Islet precursor cell (in vitro differentiated cells): ENCODE data around the gene PGA3.
"Not testable (repeated sequence)": the region's sequence is repeated elsewhere in the genome, so short reads cannot be mapped to it uniquely, and the experiment has no call there.

ENCODE experiments used
- DNase-seq: peaks from one replicate; pipeline ENCODE4 v3.0.0-alpha.2; 2018

Gene PGA3

DNA sequence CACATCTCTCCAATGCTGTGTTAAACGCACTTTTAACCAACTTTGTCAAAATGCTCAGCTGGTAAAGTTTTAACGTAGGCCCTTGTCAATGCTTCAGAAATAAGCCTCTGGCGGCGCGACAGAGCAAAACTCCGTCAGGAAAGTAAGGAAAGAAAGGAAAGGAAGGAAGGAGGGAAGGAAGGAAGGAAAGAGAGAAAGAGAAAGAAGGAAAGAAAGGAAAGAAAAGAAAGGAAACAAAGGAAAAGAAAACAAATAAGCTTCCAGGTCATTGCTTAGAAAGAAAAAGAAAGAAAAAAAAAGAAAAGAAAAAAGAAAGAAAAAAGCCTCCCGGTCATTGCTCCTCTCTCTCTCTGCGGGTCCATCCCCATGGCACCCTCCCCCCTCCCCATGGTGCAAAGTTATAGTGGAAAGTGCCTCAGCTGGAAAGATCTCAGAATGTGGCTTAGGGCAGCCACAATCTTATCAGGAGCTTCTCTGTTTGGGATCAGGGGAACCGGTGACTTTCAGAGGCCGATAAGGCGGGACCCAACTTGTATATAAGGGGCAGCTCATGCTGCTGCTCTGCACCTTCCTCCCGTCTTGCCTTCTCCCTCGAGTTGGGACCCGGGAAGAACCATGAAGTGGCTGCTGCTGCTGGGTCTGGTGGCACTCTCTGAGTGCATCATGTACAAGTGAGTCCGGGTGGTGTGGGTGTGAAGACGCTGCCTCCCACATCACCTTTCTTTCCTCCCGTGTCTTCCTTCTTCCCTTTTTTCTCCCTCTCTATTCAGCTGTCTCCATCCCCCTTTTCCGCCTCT is at the start of gene PGA3:
PGA3 (plus strand) TSS at position 566 of the 797 bp plus-strand sequence; CDS start at position 616, 50 bp downstream.
- not testable (repeated sequence) for DNase-seq

DNA sequence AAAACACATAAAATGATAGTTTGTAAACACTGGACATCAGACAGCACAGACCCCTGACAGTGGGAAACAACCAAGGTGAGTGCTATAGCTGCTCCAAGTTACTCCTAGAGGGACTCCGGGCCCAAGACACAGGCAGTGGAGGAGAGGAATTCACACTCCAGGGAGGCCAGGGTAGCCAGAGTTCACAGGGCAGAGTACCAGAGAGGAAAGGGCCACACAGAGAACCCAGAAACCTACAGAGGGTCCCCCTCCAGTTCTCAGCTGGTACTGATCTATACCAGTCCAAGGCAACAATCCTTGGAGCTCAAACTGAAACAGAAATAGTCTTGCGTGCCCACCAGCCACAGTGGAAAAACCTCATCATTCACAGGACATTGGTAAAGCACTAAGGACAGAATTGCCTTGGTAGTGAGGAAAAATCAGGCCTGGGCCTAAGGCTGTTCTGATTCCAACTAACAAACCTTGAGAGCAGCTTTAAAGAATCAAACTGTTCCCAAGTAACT is 49.7 kb upstream of the PGA3 start:
- DNase-seq, result peak; percentile 76

DNA sequence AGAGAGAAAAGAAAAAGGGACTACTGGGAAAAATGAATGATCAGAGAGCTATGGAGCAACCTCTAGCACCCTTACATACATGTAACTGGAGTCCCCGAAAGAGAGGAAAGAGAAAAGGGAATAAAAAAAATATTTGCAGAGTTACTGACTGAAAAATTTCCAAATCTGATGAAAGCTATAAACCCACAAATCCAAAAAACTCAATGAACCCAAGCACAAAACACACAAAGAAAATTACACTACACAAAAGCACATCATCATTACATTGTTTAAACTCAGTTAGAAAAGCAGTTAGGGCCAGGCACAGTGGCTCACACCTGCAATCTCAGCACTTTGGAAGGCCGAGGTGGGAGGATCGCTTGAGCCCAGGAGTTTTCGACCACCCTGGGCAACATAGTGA is 48.8 kb upstream of the PGA3 start:
- DNase-seq, result no peak

DNA sequence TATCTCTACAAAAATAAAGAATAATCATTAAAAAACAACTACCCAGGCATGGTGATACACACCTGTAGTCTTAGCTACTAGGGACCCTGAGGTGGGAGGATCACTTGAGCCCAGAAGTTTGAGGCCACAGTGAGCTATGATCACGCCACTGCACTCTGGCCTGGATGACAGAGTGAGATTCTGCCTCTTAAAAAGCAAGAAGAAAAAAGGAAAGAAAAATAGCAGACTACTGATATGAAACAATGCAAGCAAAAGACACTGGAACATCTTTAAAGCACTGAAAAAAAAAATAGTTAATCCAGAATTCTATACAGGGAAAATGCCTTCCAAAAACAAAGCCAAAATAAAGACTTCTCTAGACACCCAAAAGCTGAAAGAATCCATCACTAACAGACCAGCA is 48.0 kb upstream of the PGA3 start:
- DNase-seq, result no peak

DNA sequence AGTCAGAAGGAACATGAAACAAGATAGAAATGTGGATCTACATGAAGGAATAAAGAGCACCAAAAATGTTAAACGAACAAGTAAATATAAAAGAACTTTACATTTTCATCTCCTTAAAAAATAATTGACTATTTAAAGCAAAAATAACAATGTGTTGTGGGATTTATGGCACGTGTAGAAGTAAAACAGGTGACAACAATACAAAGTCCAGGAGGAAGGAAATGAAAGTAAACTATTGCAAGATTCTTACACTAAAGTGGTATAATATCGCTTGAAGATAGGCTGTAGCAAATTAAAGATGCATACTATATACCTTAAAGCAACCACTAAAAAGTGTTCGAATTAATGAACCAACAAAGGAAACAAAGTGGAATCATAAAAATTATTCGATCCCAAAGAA is 47.6 kb upstream of the PGA3 start:
- DNase-seq, result no peak

DNA sequence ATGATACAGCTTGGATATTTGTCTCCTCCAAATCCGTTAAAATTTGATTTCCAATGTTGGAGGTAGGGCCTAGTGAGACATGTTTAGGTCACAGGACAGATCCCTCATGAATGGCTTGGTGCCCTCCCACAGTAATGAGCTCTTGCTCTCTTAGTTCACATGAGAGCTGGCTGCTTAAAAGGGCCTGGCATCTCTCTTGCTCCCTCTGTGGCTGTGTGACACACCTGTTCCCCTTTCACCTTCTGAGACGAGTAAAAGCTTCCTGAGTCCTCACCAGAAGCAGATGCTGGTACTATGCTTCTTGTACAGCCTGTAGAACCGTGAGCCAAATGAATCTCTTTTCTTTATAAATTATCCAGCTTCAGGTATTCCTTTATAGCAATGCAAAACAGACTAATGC is 45.6 kb upstream of the PGA3 start:
- no peak for DNase-seq

DNA sequence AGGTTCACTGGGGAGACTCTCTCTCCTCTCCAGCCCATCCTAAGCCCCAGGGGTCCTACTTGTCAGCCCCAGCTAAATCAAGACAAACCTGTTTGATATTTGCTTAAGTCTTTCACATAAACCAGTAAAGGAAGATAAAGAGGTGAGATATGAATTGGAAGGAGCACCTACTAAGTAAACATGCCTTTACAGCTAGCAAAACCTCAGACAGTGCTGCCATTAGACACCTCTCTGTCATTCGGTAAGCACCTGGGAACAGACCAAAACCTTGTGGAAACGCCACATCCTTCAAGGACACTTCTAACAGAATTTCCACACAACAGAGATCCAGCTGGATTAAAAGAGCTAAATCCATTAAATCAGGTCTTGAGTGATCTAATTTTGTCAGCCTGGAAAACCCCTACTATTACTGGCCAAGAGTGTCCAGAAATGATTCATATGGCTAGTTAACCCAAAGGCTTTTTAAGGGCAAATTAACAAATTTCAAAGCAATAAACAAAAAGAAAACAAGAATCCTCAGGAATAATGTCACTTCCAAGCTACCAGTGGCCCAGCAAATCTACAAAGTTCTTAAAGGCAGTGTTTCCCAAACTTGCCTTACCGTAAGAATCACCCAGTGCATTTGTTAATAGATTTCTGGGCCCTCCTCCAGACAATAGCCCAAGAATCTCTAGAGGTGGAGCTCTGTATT is 44.5 kb upstream of the PGA3 start:
- no peak for DNase-seq

DNA sequence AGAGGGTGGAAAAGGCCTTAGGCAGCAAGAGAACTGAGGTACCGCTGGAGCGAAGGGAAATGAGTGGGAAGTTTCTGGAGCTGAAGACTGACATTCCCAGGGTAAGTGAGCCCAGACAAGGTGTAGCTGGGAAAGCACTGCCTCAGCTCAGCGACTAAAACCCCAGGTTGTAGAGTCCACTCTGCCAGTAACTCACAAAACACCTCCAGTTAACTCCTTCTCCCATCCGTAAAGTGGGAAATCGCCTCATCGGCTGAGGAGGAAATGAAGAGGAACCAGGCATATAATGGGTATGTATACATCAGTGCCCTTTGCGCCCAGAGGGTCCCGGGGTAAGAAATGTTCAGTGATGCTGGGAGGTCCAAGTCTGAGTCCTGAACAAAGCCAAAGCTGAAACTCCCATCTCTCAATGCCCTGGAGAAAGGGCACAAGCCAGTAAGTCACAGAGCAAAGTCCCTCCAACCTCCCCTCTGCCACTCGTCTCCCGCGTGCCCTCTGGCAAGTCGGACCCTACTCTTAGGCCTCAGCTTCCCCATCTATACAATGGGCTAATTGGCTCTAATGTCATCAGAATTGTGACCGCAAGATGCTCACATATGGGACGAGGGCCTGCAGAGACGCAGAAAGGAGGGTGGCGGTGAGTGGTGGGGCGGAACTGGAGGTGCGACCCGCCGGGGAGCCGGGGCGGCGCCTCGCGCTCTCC is 42.7 kb upstream of the PGA3 start:
- peak; percentile 72 for DNase-seq

DNA sequence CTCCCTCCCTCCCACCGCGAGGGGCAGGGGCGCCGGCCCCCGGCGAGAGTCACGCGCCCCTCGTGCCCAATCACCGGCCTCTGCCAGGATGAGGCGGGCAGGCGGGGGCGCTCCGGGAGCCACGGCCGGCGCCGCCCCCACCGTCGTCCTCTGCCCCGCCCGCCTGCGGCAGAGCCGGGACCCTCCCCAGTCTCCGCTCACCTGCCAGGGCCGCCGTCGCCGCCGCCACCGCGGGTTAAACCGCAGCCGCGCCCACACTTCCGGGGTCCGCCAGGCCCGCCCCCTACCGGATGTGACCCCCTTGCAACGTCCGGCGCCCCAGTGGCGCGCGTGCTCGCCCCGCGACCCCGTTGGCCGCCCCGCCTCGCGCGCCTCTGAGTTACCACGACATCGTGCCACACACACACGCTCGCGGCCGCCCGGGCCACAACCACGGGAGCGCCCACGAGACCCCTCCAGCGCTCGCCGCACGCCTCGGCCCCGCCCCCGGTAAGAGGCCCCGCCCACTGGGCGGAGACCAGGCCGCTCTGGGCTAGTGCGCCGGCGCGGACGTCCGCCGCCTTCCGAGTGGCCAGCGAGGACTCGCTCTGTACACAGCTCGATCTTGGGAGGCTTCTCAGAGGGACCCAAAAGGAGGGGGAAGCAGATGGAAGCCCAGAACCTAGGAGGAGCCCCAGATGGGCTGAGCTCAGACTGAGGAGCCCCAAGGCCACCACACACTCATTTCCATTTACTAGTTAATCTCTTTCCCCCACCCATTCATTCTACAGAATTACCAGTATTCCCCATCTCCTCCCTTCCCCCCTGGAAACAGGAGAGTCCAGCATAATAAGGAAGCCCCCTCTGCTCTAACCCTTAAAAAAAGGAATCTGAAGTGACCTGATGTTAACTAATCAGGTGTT is 41.9 kb upstream of the PGA3 start, which contains the start of gene VPS37C:
VPS37C (minus strand) TSS at position 237 of the 902 bp plus-strand sequence. CDS start 22,597 bp downstream, outside the sequence.
- DNase-seq, result peak; percentile 94

DNA sequence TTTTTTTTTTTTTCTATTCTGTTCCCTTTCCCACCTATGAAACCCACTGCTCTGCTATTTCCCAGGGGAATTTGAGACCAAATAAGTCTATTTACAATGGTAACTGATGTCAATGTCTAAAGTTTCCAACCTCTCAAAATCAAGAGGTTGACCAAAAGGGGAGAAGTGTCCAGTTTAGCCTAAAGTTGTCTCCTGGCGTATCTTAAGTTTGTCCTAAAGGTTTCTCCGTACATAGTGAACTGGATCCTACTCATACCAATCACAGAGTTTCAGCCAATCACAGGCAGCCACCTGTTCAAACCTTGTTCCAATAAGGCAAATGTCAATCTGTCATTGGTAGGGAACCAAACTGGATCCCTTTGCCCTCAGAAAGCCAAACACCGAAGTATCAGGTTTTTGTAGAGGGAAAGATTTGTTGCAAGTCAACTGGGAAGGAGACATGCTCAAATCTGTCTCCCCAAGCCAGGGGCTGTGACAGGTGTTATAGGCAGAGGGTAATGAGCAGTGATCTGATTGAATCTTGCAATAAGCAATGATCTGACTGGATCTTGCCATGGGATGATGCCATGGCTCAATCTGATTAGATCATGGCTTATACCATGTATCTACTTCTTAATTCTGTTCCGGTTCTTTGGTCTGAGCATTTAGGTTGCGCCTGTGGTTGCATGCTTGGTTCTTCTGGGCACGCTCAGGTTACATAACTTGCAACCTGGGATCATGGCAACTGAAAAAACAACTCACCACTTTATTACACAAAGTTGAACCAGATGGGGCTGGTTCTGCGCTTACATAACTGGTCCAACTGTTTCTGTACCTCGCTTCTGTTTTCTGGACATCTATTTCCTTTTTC is 41.0 kb upstream of the PGA3 start:
- no peak for DNase-seq

DNA sequence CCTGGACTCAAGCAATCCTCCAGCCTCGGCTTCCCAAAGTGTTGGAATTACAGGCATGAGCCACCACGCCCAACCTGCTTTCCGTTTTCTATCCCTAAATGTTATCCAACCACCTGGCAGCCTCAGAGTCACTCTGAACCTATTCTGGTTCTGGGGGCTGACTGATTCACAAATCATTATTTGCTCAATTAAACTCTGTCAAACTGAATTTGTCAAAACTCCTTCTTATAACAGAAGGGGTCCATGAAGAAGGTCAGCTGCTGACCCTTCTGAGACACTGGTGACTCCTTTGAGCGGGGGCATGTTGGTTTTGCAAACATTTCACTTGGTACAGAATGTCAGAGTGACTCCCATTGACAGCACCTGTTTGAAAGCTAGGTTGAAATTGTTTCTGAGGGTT is 40.3 kb upstream of the PGA3 start:
- DNase-seq, result no peak

DNA sequence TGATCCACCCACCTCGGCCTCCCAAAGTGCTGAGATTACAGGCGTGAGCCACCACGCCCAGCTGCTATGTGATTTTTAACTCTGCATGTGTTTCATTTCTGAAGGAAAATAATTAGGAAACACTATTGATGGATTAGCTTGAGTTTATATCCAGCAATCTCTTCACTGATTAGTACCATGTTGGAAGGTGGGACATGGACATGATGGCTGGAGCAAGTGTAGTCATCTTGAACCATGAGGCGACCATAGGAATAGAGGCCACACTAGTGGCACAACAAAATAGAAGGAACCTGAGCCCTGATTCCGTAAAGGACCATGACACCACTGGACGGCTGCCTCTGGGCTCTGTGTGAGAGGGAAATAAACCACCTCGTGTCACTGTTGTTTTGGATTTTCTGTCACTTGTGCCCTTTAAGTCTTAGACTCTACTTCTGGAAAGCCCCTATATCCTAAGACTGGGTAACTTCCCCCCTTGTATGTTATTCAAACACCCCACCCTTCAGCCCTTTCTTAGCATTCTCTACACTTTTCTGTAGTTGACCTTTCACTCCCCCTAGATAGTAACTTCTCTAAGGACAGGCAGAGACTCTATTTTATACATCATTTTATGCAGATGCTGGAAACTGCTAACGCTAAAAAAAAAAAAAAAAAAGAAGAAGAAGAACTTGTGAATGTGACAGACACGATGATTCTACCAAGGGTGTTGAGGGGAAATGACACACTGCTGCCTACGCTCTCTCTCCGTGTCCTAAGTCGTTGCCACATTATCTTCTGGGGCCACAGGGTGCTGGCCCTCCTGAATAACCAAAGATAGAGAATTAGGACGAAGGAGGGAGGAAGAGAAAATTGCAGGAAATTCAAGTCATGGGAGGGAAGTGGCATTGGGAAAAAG is 39.4 kb upstream of the PGA3 start:
- no peak for DNase-seq

DNA sequence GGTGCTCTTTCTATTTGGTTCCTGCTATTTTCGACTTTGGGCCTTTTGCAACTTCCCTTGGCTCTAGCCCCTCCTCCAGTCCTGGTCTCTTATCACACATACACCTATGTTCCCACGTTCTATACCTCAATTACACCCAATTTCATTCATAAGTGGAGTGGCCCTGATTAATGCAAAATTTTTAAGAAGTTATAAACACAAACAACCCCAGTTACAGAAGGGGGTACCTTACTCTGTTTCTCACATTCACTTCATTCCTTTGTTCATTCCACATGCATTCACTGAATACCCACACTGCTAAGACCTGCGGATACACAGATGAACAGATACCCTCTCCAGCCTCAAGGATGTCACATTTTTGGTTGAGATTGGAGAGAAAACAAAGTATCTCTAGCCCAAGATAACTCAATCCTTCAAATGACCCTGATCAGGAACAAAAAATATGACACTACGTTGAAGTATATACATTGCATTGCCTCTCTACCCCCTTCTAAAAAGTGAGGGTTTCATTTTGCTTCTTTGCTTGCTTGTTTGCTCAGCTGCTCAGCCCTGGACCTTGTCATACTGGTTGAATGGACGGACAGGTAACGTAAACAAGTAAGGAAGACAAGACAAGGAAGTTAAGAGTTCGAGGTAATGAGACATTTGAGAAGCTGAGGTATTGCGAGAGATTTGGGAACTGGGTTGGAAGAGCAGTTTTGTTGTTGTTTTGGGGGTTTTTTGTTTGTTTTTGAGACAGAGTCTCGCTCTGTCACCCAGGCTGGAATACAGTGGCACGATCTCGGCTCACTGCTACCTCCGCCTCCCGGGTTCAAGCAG is 38.5 kb upstream of the PGA3 start:
- no peak for DNase-seq

DNA sequence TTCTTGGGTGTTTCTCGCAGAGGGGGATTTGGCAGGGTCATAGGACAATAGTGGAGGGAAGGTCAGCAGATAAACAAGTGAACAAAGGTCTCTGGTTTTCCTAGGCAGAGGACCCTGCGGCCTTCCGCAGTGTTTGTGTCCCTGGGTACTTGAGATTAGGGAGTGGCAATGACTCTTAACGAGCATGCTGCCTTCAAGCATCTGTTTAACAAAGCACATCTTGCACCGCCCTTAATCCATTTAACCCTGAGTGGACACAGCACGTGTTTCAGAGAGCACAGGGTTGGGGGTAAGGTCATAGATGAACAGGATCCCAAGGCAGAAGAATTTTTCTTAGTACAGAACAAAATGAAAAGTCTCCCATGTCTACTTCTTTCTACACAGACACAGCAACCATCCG is 37.5 kb upstream of the PGA3 start:
- DNase-seq, result not testable (repeated sequence)

DNA sequence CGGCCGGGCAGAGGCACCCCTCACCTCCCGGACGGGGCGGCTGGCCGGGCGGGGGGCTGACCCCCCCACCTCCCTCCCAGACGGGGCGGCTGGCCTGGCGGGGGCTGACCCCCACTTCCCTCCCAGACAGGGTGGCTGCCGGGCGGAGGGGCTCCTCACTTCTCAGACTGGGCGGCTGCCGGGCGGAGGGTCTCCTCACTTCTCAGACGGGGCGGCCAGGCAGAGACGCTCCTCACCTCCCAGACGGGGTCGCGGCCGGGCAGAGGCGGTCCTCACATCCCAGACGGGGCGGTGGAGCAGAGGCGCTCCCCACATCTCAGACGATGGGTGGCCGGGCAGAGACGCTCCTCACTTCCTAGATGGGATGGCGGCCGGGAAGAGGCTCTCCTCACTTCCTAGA is 37.0 kb upstream of the PGA3 start:
- DNase-seq, result not testable (repeated sequence)

DNA sequence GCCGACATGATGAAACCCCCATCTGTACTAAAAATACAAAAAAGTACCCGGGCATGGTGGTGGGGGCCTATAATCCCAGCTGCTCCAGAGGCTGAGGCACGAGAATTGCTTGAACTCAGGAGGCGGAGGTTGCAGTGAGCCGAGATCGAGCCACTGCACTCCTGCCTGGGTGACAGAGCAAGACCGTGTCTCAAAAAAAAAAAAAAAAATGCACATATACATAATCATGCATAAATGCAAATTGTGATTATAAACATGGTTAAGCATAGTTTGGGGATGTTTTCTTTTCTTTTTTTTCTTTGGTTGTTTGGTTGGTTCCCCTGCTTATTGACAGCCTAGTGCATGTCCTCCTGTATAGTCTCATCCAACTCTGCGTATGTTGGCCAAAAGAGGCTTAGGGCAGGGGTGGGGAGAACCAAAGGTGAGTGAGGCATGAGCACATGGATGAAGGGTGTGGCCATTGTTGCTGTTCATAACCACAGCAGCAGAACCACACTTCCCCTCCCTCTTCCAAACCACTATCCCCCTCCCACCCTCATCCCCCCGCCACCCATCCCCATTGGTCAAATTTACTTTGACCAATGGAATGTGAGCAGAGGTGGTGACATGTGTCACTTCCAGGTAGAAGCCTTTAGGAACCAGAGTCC is 35.1 kb upstream of the PGA3 start:
- DNase-seq, result no peak

DNA sequence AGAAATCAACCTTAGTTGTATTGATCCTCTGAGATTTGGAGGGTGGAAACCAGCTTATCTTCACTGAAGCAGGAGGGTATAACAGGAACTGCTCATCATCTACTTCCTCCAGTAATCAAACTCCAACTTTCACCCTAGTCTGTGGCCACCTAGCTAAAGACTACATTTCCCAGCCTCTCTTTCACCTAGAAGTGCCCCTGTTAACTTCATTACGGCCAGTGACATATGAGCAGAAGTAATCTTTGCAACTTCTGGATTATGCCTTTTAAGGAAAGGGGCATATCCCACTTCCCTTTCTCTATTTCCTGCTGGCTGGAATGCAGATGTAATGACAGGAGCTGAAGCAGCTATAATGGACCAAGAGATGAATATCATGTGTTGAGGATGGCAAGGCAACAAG is 34.5 kb upstream of the PGA3 start:
- DNase-seq, result no peak

DNA sequence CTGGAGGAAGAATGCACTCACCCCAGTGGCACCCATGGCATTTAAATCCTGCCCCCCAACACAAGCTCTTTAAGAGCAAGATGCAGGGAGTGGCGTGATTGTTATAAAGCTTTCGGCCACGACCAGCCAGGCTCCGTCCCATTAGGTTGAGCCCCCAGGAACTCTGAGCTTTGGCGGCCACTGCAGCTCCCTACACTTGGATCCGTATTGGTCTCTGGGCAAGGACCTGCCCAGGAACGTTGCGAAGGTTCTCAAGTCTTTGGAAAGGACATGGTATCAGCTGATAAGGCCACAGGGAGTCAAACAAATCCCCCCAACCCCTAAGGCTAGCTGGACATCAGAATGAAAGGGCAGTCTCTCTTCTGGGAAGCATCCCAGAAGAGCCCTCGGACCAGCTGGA is 32.7 kb upstream of the PGA3 start:
- DNase-seq, result no peak

DNA sequence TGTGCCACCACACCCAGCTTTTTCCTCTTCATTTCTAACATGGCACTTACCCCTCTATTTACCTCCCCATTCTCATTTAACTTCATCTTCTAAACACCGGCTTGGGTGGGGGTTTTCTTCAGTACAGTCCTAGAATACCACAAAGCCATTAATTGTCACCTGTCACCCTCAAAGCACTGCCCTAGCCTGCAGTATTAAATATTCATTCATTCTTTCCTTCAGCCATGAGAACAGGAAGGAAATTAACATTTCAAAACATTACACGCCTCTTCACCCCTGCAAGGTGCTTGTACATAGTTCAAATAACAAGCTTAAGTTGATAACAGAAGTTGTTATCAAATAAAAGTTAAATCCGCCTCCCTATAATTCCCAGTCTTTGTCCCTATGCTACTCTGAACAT is 31.4 kb upstream of the PGA3 start:
- no peak for DNase-seq
